K562 (cell line): ENCODE data around the gene XPO1. TPM values are rescaled to one million over a fixed set of nuclear protein-coding genes. Genes with fewer than 3 reads are reported as not detected.

Source experiments
- ATF7 ChIP-seq: fragments of 450-650 bp; IDR thresholded peaks from 2 replicates; pipeline ENCODE4 v1.7.1; 2014; ENCODE audit warnings: mild to moderate bottlenecking, moderate library complexity
- CBFB ChIP-seq: sonication (generic); formaldehyde crosslinking; IDR thresholded peaks from 2 replicates; pipeline ENCODE4 v1.4.0; 2020; ENCODE audit warnings: mild to moderate bottlenecking, missing genetic modification reagents
- CCAR2 ChIP-seq: fragments of 200-400 bp; formaldehyde crosslinking; IDR thresholded peaks from 2 replicates; pipeline ENCODE4 v1.6.1; 2017; ENCODE audit warnings: mild to moderate bottlenecking, low read depth, low read length
- FIP1L1 ChIP-seq: fragments of 200-400 bp; formaldehyde crosslinking; IDR thresholded peaks from 2 replicates; pipeline ENCODE4 v1.6.1; 2018; ENCODE audit warnings: mild to moderate bottlenecking, low read depth, low read length; ENCODE audit not compliant: poor library complexity, severe bottlenecking
- HMG20A ChIP-seq: fragments of 450-650 bp; formaldehyde crosslinking; conservative IDR thresholded peaks from 2 replicates; pipeline ENCODE4 v1.4.0; 2020; ENCODE audit warnings: mild to moderate bottlenecking, mixed read lengths
- KDM4B ChIP-seq, 2 experiments: fragments of 450-650 bp in 1 of 2; sonication (generic) in 1 of 2; IDR thresholded peaks; 2 replicates each; pipeline ENCODE4 v1.6.1; 2016 to 2017; ENCODE audit warnings: borderline replicate concordance in 2 of 2, antibody characterized with exemption in 1 of 2, low read depth in 1 of 2, mild to moderate bottlenecking in 1 of 2
- MYC ChIP-seq, 2 experiments: fragments of 250-450 bp in 1 of 2; sonication (Bioruptor Pico) in 1 of 2; IDR thresholded peaks; 2 replicates each; pipeline versions ENCODE4 v1.5.1 to v1.6.1; 2012 to 2021; ENCODE audit warnings: low read depth in 2 of 2, borderline replicate concordance in 1 of 2, improper control_type of control experiment in 1 of 2, low read length in 1 of 2, mild to moderate bottlenecking in 1 of 2, moderate library complexity in 1 of 2
- NFATC3 ChIP-seq: fragments of 450-650 bp; IDR thresholded peaks from 2 replicates; pipeline ENCODE4 v1.6.1; 2017; ENCODE audit warnings: mild to moderate bottlenecking
- PHB2 ChIP-seq: fragments of 450-650 bp; IDR thresholded peaks from 2 replicates; pipeline ENCODE4 v1.6.1; 2017; ENCODE audit warnings: low read depth
- PML ChIP-seq: IDR thresholded peaks from 2 replicates; pipeline ENCODE4 v1.6.1; 2012; ENCODE audit warnings: low read length, inconsistent platforms
- POLR2G ChIP-seq: fragments of 200-400 bp; formaldehyde crosslinking; IDR thresholded peaks from 2 replicates; pipeline ENCODE4 v1.6.1; 2017; ENCODE audit warnings: low read depth, mild to moderate bottlenecking, antibody characterized with exemption, low read length, moderate library complexity
- ZC3H4 ChIP-seq: sonication (generic); formaldehyde crosslinking; IDR thresholded peaks from 2 replicates; pipeline ENCODE4 v1.9.0; 2021; ENCODE audit warnings: missing genetic modification reagents, borderline replicate concordance
- ZNF140 ChIP-seq: fragments of 250-450 bp; sonication (Bioruptor Pico); IDR thresholded peaks from 2 replicates; pipeline ENCODE4 v1.8.0; 2021; ENCODE audit warnings: moderate library complexity, mild to moderate bottlenecking, inconsistent platforms
- ZNF184 ChIP-seq: sonication (generic); formaldehyde crosslinking; IDR thresholded peaks from 2 replicates; pipeline ENCODE4 v1.5.0; 2020; ENCODE audit warnings: missing genetic modification reagents
- ZNF41 ChIP-seq: fragments of 250-450 bp; sonication (Bioruptor Pico); conservative IDR thresholded peaks from 2 replicates; pipeline ENCODE4 v1.4.0; 2020; ENCODE audit warnings: mild to moderate bottlenecking
- ZNF57 ChIP-seq: fragments of 450-650 bp; formaldehyde crosslinking; IDR thresholded peaks from 2 replicates; pipeline ENCODE4 v1.4.0; 2020; ENCODE audit warnings: mild to moderate bottlenecking, moderate library complexity
- polyA plus RNA-seq, 8 experiments: library from polyadenylated mRNA; depleted of rRNA in 4 of 8; stranded (reverse) in 5 of 8; unstranded in 3 of 8; fragments of >200 nt; fragmentation: Nextera tagmentation in 2 of 8; fragmentation: Illumina TruSeq in 1 of 8; extraction: Ambion mirVana in 2 of 8; extraction: Trizol in 1 of 8; gene quantifications; 2 replicates each; pipeline versions ENCODE4 v1.2.1 to v1.2.3, GENCODE V29; 2011 to 2014; ENCODE audit warnings: inconsistent platforms in 1 of 8, missing spikeins in 1 of 8
- total RNA-seq, 7 experiments: library from RNA; depleted of rRNA in 6 of 7; stranded (reverse); fragments of >200 nt in 6 of 7; fragmentation: Illumina TruSeq in 2 of 7; extraction: Trizol in 2 of 7; gene quantifications; 2 replicates each; pipeline versions ENCODE4 v1.2.1 to v1.2.3, GENCODE V29; 2011 to 2021; ENCODE audit warnings: low replicate concordance in 1 of 7
- TF ChIP-seq, protein P1 (sequence below): IDR thresholded peaks from 2 replicates; pipeline ENCODE4 v1.6.1; 2014; ENCODE audit warnings: antibody characterized with exemption
- TF ChIP-seq, protein P2 (sequence below): fragments of 200-800 bp; sonication (Bioruptor generic); IDR thresholded peaks from 2 replicates; pipeline ENCODE4 v1.6.1; 2017; ENCODE audit warnings: missing genetic modification characterization, missing compliant biosample characterization
- TF ChIP-seq, protein P3 (sequence below), 2 experiments: fragments of 200-800 bp in 1 of 2; sonication (Bioruptor generic) in 1 of 2; sonication (generic) in 1 of 2; formaldehyde crosslinking in 1 of 2; IDR thresholded peaks in 1 of 2; conservative IDR thresholded peaks in 1 of 2; 2 replicates each; pipeline versions ENCODE4 v1.5.0 to v1.6.1; 2016 to 2020; ENCODE audit warnings: missing compliant biosample characterization in 1 of 2, missing genetic modification characterization in 1 of 2, missing genetic modification reagents in 1 of 2

Gene XPO1
- total and polyA plus RNA-seq, 9 of the 15 experiments (the other 6 are each of a cell fraction or from before 2014, with no cell fraction given) = 86.2 to 307 (median 216) TPM

DNA sequence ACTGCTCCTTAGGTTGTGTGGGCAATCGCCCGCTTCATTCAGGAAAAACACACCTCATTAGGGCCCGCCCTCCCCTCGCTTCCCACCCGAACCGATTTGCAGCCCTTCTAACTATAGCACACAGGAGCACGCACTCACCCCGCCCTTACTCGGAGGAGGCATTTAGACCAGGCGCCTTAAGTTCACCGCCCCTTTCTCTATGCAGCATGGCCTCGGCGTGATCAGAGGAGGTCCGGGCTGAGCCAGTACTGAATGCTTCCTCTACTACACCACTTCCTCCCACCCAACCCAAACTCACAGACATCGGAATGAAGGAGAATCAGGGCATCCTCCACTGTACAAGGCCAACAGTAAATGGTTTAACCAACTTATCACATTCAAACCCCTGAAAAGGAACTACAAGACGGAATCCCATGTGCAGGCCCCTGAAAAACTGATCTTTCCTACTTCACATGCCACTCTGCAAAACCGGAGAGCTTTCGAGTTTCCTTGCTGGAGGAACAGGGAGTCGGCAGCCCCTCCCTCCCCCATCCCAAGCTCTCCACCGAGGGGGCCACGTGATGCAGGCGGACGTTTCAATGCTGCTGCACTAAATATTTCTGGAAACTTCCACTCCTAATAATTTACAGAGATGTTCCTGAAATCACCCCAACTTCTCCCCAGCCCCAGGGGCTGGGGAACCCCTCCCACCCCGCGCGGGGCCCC lies 1.4 kb downstream of the XPO1 start (continued):
- no peak for TF ChIP-seq ZNF184 (CRISPR knock-in tag)
- TF ChIP-seq ATF7 = no peak
- no peak for TF ChIP-seq ZNF41 (CRISPR knock-in tag)
- no peak for TF ChIP-seq HMG20A
- no peak for TF ChIP-seq CCAR2
- TF ChIP-seq, protein P1, sequence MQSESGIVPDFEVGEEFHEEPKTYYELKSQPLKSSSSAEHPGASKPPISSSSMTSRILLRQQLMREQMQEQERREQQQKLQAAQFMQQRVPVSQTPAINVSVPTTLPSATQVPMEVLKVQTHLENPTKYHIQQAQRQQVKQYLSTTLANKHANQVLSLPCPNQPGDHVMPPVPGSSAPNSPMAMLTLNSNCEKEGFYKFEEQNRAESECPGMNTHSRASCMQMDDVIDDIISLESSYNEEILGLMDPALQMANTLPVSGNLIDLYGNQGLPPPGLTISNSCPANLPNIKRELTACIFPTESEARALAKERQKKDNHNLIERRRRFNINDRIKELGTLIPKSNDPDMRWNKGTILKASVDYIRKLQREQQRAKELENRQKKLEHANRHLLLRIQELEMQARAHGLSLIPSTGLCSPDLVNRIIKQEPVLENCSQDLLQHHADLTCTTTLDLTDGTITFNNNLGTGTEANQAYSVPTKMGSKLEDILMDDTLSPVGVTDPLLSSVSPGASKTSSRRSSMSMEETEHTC = no peak
- no peak for TF ChIP-seq ZNF57 (CRISPR knock-in tag)
- TF ChIP-seq MYC (IDR thresholded peaks at IDR 0.05; ENCODE audit: low read depth, low read length) = peak; percentile 84
- peak; percentile 28; the same call in 1 of the 2 replicates for TF ChIP-seq MYC (CRISPR knock-in tag; IDR thresholded peaks at IDR 0.05; ENCODE audit: borderline replicate concordance, low read depth)
- no peak for TF ChIP-seq NFATC3
- TF ChIP-seq ZNF140 (CRISPR knock-in tag) = no peak
- 0 out of 2 replicates have a peak, but pooled peaks have one; percentile 40 for TF ChIP-seq POLR2G
- no peak for TF ChIP-seq PHB2
- TF ChIP-seq PML = peak; percentile 53; the same call in 1 of the 2 replicates
- no peak for TF ChIP-seq CBFB (CRISPR knock-in tag)
- TF ChIP-seq, protein P2, sequence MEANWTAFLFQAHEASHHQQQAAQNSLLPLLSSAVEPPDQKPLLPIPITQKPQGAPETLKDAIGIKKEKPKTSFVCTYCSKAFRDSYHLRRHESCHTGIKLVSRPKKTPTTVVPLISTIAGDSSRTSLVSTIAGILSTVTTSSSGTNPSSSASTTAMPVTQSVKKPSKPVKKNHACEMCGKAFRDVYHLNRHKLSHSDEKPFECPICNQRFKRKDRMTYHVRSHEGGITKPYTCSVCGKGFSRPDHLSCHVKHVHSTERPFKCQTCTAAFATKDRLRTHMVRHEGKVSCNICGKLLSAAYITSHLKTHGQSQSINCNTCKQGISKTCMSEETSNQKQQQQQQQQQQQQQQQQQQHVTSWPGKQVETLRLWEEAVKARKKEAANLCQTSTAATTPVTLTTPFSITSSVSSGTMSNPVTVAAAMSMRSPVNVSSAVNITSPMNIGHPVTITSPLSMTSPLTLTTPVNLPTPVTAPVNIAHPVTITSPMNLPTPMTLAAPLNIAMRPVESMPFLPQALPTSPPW = peak; percentile 68
- no peak for TF ChIP-seq ZC3H4 (CRISPR knock-in tag)
- no peak for TF ChIP-seq KDM4B (IDR thresholded peaks at IDR 0.05; ENCODE audit: borderline replicate concordance in 2 of 2, low read depth in 1 of 2)
- TF ChIP-seq, protein P3, sequence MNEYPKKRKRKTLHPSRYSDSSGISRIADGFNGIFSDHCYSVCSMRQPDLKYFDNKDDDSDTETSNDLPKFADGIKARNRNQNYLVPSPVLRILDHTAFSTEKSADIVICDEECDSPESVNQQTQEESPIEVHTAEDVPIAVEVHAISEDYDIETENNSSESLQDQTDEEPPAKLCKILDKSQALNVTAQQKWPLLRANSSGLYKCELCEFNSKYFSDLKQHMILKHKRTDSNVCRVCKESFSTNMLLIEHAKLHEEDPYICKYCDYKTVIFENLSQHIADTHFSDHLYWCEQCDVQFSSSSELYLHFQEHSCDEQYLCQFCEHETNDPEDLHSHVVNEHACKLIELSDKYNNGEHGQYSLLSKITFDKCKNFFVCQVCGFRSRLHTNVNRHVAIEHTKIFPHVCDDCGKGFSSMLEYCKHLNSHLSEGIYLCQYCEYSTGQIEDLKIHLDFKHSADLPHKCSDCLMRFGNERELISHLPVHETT (CRISPR knock-in tag; conservative IDR thresholded peaks at IDR 0.05 in 1 of 2, IDR thresholded peaks at IDR 0.05 in 1 of 2) = peak in 1 of 2 experiments; percentile 34; a peak in 1 of 4 replicates
- TF ChIP-seq FIP1L1 = no peak
